Liver (tissue), 9 donors: ENCODE measurements around the gene SERPIND1. TPM values are rescaled to one million over a fixed set of nuclear protein-coding genes. Genes with fewer than 3 reads are reported as not detected.

Experiments used
- DNase-seq: peaks from one replicate; pipeline ENCODE4 v3.0.0-alpha.2; 2017; ENCODE audit warnings: low spot score
- H3K27ac ChIP-seq, 2 donors: one replicate each; pipeline ENCODE4 v1.7.0; 2013; ENCODE audit warnings: inconsistent platforms in 2 of 2, low read length in 2 of 2, control low read depth in 1 of 2, low read depth in 1 of 2, mild to moderate bottlenecking in 1 of 2
- H3K27me3 ChIP-seq, 4 donors: one replicate each; pipeline versions ENCODE4 v1.6.1 to v1.7.0; 2013; ENCODE audit warnings: low read length in 3 of 4, inconsistent platforms in 1 of 4, mild to moderate bottlenecking in 1 of 4, moderate library complexity in 1 of 4; ENCODE audit not compliant: control insufficient read depth in 4 of 4, insufficient read depth in 4 of 4
- H3K36me3 ChIP-seq, 4 donors: one replicate each; pipeline versions ENCODE4 v1.6.1 to v1.7.0; 2013; ENCODE audit warnings: low read length in 3 of 4, mild to moderate bottlenecking in 3 of 4, low read depth in 1 of 4, moderate library complexity in 1 of 4; ENCODE audit not compliant: control insufficient read depth in 4 of 4, insufficient read depth in 3 of 4
- H3K4me1 ChIP-seq, 4 donors: one replicate each; pipeline versions ENCODE4 v1.6.1 to v1.7.0; 2013; ENCODE audit warnings: low read length in 3 of 4, mild to moderate bottlenecking in 3 of 4, moderate library complexity in 1 of 4; ENCODE audit not compliant: control insufficient read depth in 4 of 4, insufficient read depth in 4 of 4
- H3K4me3 ChIP-seq, 3 donors: one replicate each; pipeline versions ENCODE4 v1.6.1 to v1.7.0; 2013; ENCODE audit warnings: low read length in 3 of 3, control low read depth in 1 of 3, low read depth in 1 of 3, mild to moderate bottlenecking in 1 of 3
- H3K9ac ChIP-seq, 2 donors: one replicate each; pipeline ENCODE4 v1.7.0; 2013; ENCODE audit warnings: low read length in 2 of 2, mild to moderate bottlenecking in 2 of 2, moderate library complexity in 2 of 2, control low read depth in 1 of 2, low read depth in 1 of 2
- H3K9me3 ChIP-seq, 4 donors: one replicate each; pipeline versions ENCODE4 v1.6.1 to v1.7.0; 2013; ENCODE audit warnings: low read length in 3 of 4; ENCODE audit not compliant: control insufficient read depth in 4 of 4
- EGR1 ChIP-seq, 2 donors: IDR thresholded peaks; 2 replicates each; pipeline ENCODE4 v1.6.1; 2016 to 2018; ENCODE audit warnings: antibody characterized with exemption in 2 of 2, low read depth in 2 of 2
- FOXA1 ChIP-seq: IDR thresholded peaks from 2 replicates; pipeline ENCODE4 v1.6.1; 2016; ENCODE audit warnings: antibody characterized with exemption
- FOXA2 ChIP-seq: IDR thresholded peaks from 2 replicates; pipeline ENCODE4 v1.6.1; 2016; ENCODE audit warnings: antibody characterized with exemption
- GABPA ChIP-seq, 2 donors: IDR thresholded peaks in 1 of 2; conservative IDR thresholded peaks in 1 of 2; 2 replicates each; pipeline ENCODE4 v1.6.1; 2016; ENCODE audit warnings: antibody characterized with exemption in 2 of 2, mild to moderate bottlenecking in 1 of 2, moderate library complexity in 1 of 2
- HNF4A ChIP-seq, 2 donors: conservative IDR thresholded peaks; 2 replicates each; pipeline ENCODE4 v1.6.1; 2016; ENCODE audit warnings: antibody characterized with exemption in 2 of 2, mild to moderate bottlenecking in 2 of 2
- HNF4G ChIP-seq: IDR thresholded peaks from 2 replicates; pipeline ENCODE4 v1.6.1; 2016; ENCODE audit warnings: antibody characterized with exemption
- JUND ChIP-seq, 2 donors: IDR thresholded peaks; 2 replicates each; pipeline ENCODE4 v1.6.1; 2016; ENCODE audit warnings: antibody characterized with exemption in 2 of 2
- MAX ChIP-seq: IDR thresholded peaks from 2 replicates; pipeline ENCODE4 v1.6.1; 2016; ENCODE audit warnings: antibody characterized with exemption
- RAD21 ChIP-seq, 2 donors: IDR thresholded peaks; 2 replicates each; pipeline ENCODE4 v1.6.1; 2016; ENCODE audit warnings: antibody characterized with exemption in 2 of 2, mild to moderate bottlenecking in 2 of 2
- REST ChIP-seq: IDR thresholded peaks from 2 replicates; pipeline ENCODE4 v1.6.1; 2016; ENCODE audit warnings: antibody characterized with exemption, mild to moderate bottlenecking
- RXRA ChIP-seq, 2 donors: IDR thresholded peaks; 2 replicates each; pipeline ENCODE4 v1.6.1; 2017 to 2018; ENCODE audit warnings: antibody characterized with exemption in 2 of 2, mild to moderate bottlenecking in 1 of 2
- SP1 ChIP-seq: IDR thresholded peaks from 2 replicates; pipeline ENCODE4 v1.6.1; 2018; ENCODE audit warnings: antibody characterized with exemption, mild to moderate bottlenecking
- YY1 ChIP-seq: IDR thresholded peaks from 2 replicates; pipeline ENCODE4 v1.6.1; 2016; ENCODE audit warnings: antibody characterized with exemption, mild to moderate bottlenecking
- ZBTB33 ChIP-seq: IDR thresholded peaks from 2 replicates; pipeline ENCODE4 v1.6.1; 2016; ENCODE audit warnings: antibody characterized with exemption
- WGBS: extraction: QIAGEN DNeasy Blood & Tissue Kit; methylation state at CpG from one replicate; pipeline ENCODE4 v1.1.7; 2013; 5-methylcytosine and 5-hydroxymethylcytosine counted together
- polyA plus RNA-seq, 2 donors: library from polyadenylated mRNA; stranded (reverse) in 1 of 2; unstranded in 1 of 2; fragments of 200-250 nt in 1 of 2; fragments of >200 nt in 1 of 2; fragmentation: Nextera tagmentation in 1 of 2; extraction: Ambion mirVana in 1 of 2; gene quantifications; one replicate each; pipeline versions ENCODE4 v1.2.1 to v1.2.3, GENCODE V29; 2013 to 2015
- total RNA-seq, 2 donors: library from RNA; depleted of rRNA; stranded (reverse); fragments of >200 nt; gene quantifications; one replicate each; pipeline ENCODE4 v1.2.3, GENCODE V29; 2014
- TF ChIP-seq, protein P1 (sequence below): fragments of 150-350 bp; IDR thresholded peaks from 2 replicates; pipeline ENCODE4 v1.5.1; 2017; ENCODE audit warnings: improper control_type of control experiment, low read depth, low read length; ENCODE audit not compliant: missing input control
- TF ChIP-seq, protein P2 (sequence below): IDR thresholded peaks from 2 replicates; pipeline ENCODE4 v1.6.1; 2016; ENCODE audit warnings: antibody characterized with exemption
- donor health status: healthy.
- donor health status: healthy.
- donor health status: healthy.
- donor health status: healthy.
- donor health status: healthy.

Gene SERPIND1
- total and polyA plus RNA-seq, 4 donors, result 117 to 176 (median 170) TPM

GRCh38 chr22:20748082-20748481, 25.8 kb upstream of the SERPIND1 start:
- 98% methylated on average over 7 of the region's 7 CpGs for WGBS
- no peaks in the 10 kb centered on the region for H3K9me3 ChIP-seq
- no peaks in the 10 kb centered on the region for H3K4me1 ChIP-seq
- TF ChIP-seq, protein P1, sequence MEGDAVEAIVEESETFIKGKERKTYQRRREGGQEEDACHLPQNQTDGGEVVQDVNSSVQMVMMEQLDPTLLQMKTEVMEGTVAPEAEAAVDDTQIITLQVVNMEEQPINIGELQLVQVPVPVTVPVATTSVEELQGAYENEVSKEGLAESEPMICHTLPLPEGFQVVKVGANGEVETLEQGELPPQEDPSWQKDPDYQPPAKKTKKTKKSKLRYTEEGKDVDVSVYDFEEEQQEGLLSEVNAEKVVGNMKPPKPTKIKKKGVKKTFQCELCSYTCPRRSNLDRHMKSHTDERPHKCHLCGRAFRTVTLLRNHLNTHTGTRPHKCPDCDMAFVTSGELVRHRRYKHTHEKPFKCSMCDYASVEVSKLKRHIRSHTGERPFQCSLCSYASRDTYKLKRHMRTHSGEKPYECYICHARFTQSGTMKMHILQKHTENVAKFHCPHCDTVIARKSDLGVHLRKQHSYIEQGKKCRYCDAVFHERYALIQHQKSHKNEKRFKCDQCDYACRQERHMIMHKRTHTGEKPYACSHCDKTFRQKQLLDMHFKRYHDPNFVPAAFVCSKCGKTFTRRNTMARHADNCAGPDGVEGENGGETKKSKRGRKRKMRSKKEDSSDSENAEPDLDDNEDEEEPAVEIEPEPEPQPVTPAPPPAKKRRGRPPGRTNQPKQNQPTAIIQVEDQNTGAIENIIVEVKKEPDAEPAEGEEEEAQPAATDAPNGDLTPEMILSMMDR, result no peak
- DNase-seq, result no peak
- H3K36me3 ChIP-seq, result peaks cover 9 to 75% (median 23%) of the 10 kb centered on the region in 4 donors
- no peak overlapping the region for H3K9ac ChIP-seq
- no peak overlapping the region for H3K27ac ChIP-seq
- no peak overlapping the region for H3K4me3 ChIP-seq
- no peaks in the 10 kb centered on the region for H3K27me3 ChIP-seq

- WGBS, result 88% methylated on average over 9 of the region's 9 CpGs
- Histone ChIP-seq H3K27ac (no peak overlapping the region), H3K9me3 (no peaks in the 10 kb centered on the region), H3K9ac (no peak overlapping the region), H3K27me3 (no peaks in the 10 kb centered on the region), H3K4me1 (no peaks in the 10 kb centered on the region), H3K36me3 (peaks cover 9 to 72% (median 23%) of the 10 kb centered on the region in 4 donors), H3K4me3 (no peak overlapping the region)
- TF ChIP-seq JUND (IDR thresholded peaks at IDR 0.05) (no peak), SP1 (no peak), FOXA1 (no peak)
- TF ChIP-seq, protein P2, sequence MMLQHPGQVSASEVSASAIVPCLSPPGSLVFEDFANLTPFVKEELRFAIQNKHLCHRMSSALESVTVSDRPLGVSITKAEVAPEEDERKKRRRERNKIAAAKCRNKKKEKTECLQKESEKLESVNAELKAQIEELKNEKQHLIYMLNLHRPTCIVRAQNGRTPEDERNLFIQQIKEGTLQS, result no peak
- DNase-seq, result no peak
Observed at GRCh38 chr22:20748731-20749428, 25.0 kb upstream of the SERPIND1 start.

DNA sequence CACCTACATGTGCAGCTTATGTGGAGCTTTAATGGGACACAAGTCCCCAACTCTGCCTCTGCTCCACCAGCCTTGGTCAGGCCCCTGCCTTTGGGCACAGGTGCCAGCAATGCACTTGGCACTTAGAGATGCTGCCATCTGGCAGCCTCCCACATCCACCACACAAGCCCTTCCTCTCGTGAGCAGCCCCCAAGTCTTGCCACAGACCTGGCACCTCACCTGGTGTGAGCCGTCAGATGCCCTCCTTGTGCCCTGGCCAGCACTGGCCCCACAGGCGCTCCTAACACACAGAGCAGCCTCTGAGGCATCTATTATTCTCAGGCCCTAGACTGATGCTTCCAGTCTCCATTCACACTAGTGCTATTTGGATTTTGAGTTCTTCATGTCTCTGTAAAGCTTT, 24.5 kb upstream of the SERPIND1 start:
- Histone ChIP-seq H3K9me3 (no peaks in the 10 kb centered on the region), H3K9ac (no peak overlapping the region), H3K36me3 (peaks cover 4 to 66% (median 19%) of the 10 kb centered on the region in 4 donors), H3K4me3 (no peak overlapping the region), H3K27me3 (no peaks in the 10 kb centered on the region), H3K4me1 (no peaks in the 10 kb centered on the region), H3K27ac (no peak overlapping the region)
- WGBS, result 82% methylated on average over 3 of the region's 3 CpGs
- no peak for DNase-seq
- no peak for TF ChIP-seq MAX
- no peak for TF ChIP-seq RAD21 (IDR thresholded peaks at IDR 0.05)
- TF ChIP-seq GABPA (IDR thresholded peaks at IDR 0.05 in 1 of 2, conservative IDR thresholded peaks at IDR 0.05 in 1 of 2), result no peak
- TF ChIP-seq ZBTB33, result no peak
- TF ChIP-seq YY1, result no peak
- no peak for TF ChIP-seq HNF4A (conservative IDR thresholded peaks at IDR 0.05)
- TF ChIP-seq, protein P1, result no peak
- no peak for TF ChIP-seq SP1
- TF ChIP-seq, protein P2, result no peak
- TF ChIP-seq REST, result no peak
- no peak for TF ChIP-seq FOXA1
- no peak for TF ChIP-seq FOXA2
- no peak for TF ChIP-seq EGR1 (IDR thresholded peaks at IDR 0.05; ENCODE audit: low read depth in 2 of 2)
- no peak for TF ChIP-seq HNF4G
- TF ChIP-seq RXRA (IDR thresholded peaks at IDR 0.05), result no peak
